Stimulated activated naive B cell treated with anti-CD40 and anti-IgM and Interleukin-4, amounts not matched to agents 10 μg/mL and 1 μg/mL and 100 μg/mL, for 72 hours (primary cell): Measurements from ENCODE around the gene FASLG.
"Not testable (repeated sequence)": the region's sequence is repeated elsewhere in the genome, so short reads cannot be mapped to it uniquely, and the experiment has no call there.

Experiments
- ATAC-seq, 2 donors: fragments of 150-1000 bp; cut with Tn5 transposase; replicated peaks; 2 replicates each; pipeline ENCODE4 v1.10.0; 2021; ENCODE audit warnings: moderate library complexity in 1 of 2
- DNase-seq: peaks from one replicate; pipeline ENCODE4 v3.0.0; 2021
- H3K27ac Mint-ChIP-seq: one replicate; pipeline ENCODE4 v1.8.0; 2022; ENCODE audit warnings: mild to moderate bottlenecking, mixed read lengths
- H3K27me3 Mint-ChIP-seq, 2 donors: one replicate each; pipeline ENCODE4 v1.8.0; 2022; ENCODE audit warnings: mixed read lengths in 2 of 2
- H3K36me3 Mint-ChIP-seq, 2 donors: one replicate each; pipeline ENCODE4 v1.8.0; 2022; ENCODE audit warnings: mixed read lengths in 2 of 2, mild to moderate bottlenecking in 1 of 2
- H3K4me1 Mint-ChIP-seq, 2 donors: one replicate each; pipeline ENCODE4 v1.8.0; 2022; ENCODE audit warnings: mixed read lengths in 2 of 2, mild to moderate bottlenecking in 1 of 2
- H3K4me3 Mint-ChIP-seq, 2 donors: one replicate each; pipeline ENCODE4 v1.8.0; 2022; ENCODE audit warnings: mild to moderate bottlenecking in 2 of 2, mixed read lengths in 2 of 2, moderate library complexity in 1 of 2
- H3K9me3 Mint-ChIP-seq, 2 donors: one replicate each; pipeline ENCODE4 v1.8.0; 2022; ENCODE audit warnings: mixed read lengths in 2 of 2, mild to moderate bottlenecking in 1 of 2

The FASLG gene

DNA sequence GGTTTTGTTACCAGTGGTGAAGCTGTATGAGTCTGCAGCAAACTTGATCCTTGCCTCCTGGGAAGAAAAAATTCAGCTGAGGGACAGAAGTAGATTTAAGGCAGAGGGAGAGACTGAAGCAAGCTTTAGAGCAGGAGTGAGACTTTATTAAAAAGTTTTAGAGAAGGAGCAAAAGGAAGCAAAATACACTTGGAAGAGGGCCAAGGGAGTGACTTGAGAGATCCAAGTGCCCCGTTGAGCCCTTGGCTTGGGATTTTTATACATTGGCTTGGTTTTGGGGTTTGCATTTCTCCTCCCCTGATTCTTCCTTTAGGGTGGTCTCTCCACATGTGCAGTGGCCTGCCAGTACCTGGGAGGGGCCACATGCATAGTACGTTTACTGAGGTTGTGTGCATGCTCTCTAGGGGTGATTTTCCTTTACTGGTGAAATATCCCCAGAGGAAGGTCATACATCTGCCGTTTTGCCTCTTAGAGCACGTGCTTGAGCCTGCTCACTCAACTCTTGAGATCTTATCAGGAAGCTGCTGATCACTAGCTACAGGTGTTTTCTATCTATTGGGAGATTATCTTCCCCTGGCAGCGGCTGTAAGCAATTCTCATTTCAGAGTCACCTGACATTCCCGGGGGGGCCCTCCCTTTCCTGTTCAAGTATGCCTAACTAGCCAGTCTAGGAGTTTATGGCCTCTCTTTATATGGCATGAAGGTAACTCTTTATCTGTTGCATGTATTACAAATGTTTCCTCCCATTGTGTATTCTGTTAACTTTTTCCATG, 20.3 kb downstream of the FASLG start:
- no peak for ATAC-seq
- H3K4me1 Mint-ChIP-seq: no peaks in the 10 kb centered on the region

DNA sequence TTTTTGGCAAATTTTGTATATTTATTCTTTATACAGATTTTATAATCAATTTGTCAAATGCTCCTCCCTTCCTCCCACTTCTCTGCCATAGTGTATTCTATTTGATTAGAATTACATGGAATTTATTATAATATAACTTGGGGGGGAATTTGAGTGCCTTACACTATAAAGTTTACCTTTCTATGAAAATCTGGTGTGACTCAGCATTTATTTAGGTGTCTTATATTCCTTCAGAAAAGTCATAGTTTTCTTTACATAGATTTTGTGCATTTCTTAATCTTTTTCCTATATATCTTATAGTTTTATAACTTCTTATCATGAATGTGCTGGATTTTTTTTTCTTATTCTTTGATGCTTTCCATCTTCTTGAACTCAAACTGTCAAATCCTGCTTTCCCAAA, 21.3 kb downstream of the FASLG start:
- no peaks in the 10 kb centered on the region for H3K4me1 Mint-ChIP-seq
- no peaks in the 10 kb centered on the region for H3K9me3 Mint-ChIP-seq
- H3K27me3 Mint-ChIP-seq: no peaks in the 10 kb centered on the region
- DNase-seq (no peak), ATAC-seq (no peak)
- H3K4me3 Mint-ChIP-seq: no peak overlapping the region
- no peaks in the 10 kb centered on the region for H3K36me3 Mint-ChIP-seq
- H3K27ac Mint-ChIP-seq: no peak overlapping the region

More for the DNA sequence above, 20.3 kb downstream of the FASLG start:
- Mint-ChIP-seq H3K27me3 (no peaks in the 10 kb centered on the region), H3K9me3 (no peaks in the 10 kb centered on the region), H3K36me3 (no peaks in the 10 kb centered on the region), H3K4me3 (no peak overlapping the region), H3K27ac (no peak overlapping the region)
- DNase-seq: no peak

DNA sequence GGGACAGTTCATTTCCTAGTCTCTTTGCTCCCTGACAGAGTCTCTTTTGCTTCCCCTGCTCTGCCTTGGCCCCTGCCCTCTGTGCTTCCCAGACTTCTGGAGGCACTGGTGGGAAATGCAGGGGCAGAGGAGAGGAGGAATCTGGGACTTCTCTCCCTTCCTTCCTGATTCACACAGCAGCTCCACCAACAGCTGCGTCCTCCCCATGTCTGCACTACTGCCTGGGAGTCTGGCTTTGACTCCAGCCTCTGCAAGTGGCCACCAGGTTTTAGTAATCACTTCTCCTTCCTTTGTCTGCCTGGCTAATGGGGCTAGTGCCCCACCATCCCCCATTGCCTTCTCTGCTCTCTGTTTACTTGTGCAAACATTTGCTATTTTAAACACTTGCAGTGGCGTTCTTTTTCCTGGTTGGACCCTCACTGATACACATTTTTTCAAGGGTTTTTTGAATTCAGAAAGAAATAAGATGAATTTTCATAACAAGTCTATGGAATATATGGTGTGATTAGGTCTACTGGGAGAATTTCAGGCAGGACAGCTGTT, 21.9 kb downstream of the FASLG start:
- Mint-ChIP-seq H3K4me1 (no peaks in the 10 kb centered on the region), H3K27ac (no peak overlapping the region)
- DNase-seq: no peak

DNA sequence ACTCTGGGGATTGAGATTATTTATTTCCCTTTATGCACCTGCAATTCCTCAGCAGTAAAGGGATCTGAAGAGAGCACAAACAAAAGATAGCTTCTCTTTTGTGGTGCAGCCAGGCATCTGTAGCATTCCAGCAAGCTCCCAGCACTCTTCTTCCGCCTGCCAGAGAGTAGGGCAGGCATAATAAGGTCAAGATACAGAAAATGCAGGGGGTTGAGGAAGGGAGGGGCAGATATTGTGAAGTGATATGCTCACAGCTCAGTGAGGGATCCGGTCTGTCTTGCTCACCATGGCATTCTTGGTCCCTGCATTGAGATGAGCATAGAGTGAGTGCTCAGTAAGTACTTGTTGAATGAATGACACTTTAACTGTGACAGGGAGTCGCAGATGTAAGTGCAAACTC, 23.9 kb downstream of the FASLG start:
- no peaks in the 10 kb centered on the region for H3K36me3 Mint-ChIP-seq
- ATAC-seq: no peak
- DNase-seq: no peak
- no peak overlapping the region for H3K27ac Mint-ChIP-seq
- no peaks in the 10 kb centered on the region for H3K4me1 Mint-ChIP-seq
- no peaks in the 10 kb centered on the region for H3K9me3 Mint-ChIP-seq
- no peak overlapping the region for H3K4me3 Mint-ChIP-seq
- no peaks in the 10 kb centered on the region for H3K27me3 Mint-ChIP-seq

More for the DNA sequence above, 21.9 kb downstream of the FASLG start:
- Mint-ChIP-seq H3K36me3 (no peaks in the 10 kb centered on the region), H3K27me3 (no peaks in the 10 kb centered on the region), H3K4me3 (no peak overlapping the region), H3K9me3 (no peaks in the 10 kb centered on the region)
- ATAC-seq: no peak

DNA sequence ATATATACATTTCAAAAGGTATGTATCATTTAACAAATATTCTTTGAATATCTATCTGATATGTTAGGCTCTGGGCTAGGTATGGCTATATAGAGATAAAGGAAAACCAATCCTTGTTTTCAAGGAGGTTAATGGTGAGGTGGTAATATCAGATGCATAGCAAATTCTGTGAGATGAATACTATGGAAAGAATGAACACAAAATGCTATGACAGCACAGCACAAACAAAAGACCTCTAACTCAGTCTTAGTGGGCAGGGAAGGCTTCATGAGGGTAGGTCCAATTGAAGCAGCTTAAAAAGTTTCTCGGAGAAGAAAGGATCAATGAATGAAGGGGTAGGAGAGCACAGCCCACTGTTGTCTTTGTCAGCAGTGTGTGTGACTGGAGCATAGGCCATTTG, 27.2 kb downstream of the FASLG start:
- Mint-ChIP-seq H3K27me3 (no peaks in the 10 kb centered on the region), H3K27ac (no peak overlapping the region)
- ATAC-seq: no peak

DNA sequence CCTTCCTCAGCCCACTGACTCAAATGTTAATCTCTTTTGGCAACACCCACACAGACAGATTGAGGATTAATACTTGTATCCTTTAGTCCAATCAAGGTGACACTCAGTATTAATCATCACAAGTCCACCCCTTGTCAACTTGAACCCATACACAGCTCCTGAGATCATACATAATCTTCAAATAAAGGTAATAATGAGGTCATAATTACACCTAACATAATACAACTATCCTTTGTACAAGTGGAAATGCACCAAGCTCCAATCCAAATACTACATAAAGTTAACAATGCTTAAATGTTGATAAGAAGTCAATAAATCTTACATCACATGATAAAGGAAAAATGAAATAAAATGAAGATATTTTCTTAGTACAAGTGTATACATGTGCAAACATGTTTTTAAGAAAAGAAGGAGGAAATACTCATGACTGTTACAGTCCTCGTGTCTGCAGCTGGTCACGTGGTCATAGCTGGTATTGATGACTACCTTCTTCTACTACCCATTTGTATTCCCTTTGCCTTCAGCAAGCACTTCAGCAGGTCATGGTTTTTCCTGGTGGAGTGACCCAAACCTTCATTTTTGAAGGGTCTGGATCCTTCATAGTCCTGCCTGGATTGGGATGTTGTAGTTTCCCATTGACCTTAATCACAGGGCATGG, 29.7 kb downstream of the FASLG start:
- H3K27me3 Mint-ChIP-seq, DNase-seq, ATAC-seq, H3K9me3 Mint-ChIP-seq, H3K4me3 Mint-ChIP-seq, H3K36me3 Mint-ChIP-seq, H3K27ac Mint-ChIP-seq, H3K4me1 Mint-ChIP-seq: not testable (repeated sequence)

More for the DNA sequence above, 27.2 kb downstream of the FASLG start:
- Mint-ChIP-seq H3K4me1 (no peaks in the 10 kb centered on the region), H3K9me3 (no peaks in the 10 kb centered on the region), H3K36me3 (no peaks in the 10 kb centered on the region), H3K4me3 (no peak overlapping the region)
- no peak for DNase-seq

DNA sequence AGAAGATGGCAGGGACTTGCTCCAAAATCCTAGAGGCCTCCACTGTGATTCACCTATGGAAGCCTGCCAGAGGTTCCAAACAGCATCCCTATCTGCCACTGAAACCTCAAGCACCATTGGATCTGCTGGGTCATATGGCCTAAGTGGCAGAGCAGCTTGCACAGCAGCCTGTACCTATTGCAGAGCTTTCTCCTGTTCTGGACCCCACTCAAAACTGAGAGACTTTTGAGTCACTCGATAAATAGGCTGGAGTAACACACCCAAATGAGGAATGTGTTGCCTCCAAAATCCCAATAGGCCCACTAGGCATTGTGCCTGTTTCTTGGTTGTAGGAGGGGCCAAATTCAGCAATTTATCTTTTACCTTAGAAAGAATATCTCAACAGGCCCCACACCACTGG, 32.0 kb downstream of the FASLG start:
- not testable (repeated sequence) for H3K4me3 Mint-ChIP-seq, H3K27ac Mint-ChIP-seq, H3K36me3 Mint-ChIP-seq, H3K27me3 Mint-ChIP-seq, H3K4me1 Mint-ChIP-seq, H3K9me3 Mint-ChIP-seq, DNase-seq, ATAC-seq

DNA sequence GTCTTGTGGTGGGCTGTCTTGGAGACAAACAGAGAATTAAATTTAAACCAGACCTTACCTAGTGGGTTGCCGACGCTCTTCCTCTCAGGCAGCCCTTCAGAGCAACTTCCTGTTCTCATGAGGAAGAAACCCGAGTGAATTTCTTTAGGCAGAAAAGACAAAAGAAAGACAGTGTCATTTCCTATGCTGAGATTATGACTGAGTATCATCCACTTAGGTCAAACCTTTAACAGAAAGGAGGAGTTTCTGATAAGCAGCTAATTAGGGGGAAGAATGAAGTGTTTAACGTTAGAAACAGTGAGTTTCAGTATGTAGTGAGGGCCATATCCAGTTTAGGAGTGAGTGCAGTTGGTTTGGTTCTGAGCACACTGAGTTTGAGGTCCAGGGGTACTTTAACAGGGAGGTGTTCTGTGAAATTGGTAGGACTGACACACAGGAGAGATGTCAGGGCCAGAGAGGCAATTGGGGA, 38.7 kb downstream of the FASLG start:
- H3K4me1 Mint-ChIP-seq: peaks cover 21 to 37% of the 10 kb centered on the region in 2 donors
- peak; percentile 66 to 72 for ATAC-seq
- peak overlapping the region; percentile 89 for H3K27ac Mint-ChIP-seq
- H3K36me3 Mint-ChIP-seq: no peaks in the 10 kb centered on the region
- DNase-seq: no peak
- H3K9me3 Mint-ChIP-seq: peaks cover 0 to 3% of the 10 kb centered on the region in 2 donors
- H3K27me3 Mint-ChIP-seq: no peaks in the 10 kb centered on the region
- peak overlapping the region; percentile 24 to 51 for H3K4me3 Mint-ChIP-seq

DNA sequence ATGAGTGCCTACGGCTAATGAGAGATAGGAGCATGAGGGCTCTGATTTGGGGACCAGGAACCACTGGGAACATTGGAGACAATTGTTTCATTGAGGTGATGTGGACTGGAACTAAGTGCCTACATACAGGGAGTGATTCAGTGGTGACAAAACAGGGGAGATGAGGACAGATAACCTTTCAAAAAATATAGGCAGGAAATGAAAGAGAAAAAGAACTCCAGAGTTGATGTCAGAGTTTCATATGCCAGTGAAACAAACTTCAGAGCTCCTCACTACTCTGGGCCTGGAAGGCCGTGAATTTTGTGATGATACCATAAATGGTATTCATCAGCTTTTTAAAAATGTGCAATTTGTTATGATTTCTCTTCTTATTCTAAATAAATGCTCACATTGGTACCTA, 39.3 kb downstream of the FASLG start:
- Mint-ChIP-seq H3K27me3 (no peaks in the 10 kb centered on the region), H3K9me3 (peaks cover 0 to 3% of the 10 kb centered on the region in 2 donors), H3K4me3 (peak overlapping the region in 1 of 2 donors; percentile 51), H3K27ac (peak overlapping the region; percentile 89), H3K4me1 (peaks cover 21 to 37% of the 10 kb centered on the region in 2 donors), H3K36me3 (no peaks in the 10 kb centered on the region)
- no peak for DNase-seq
- peak; percentile 50 to 54 for ATAC-seq

DNA sequence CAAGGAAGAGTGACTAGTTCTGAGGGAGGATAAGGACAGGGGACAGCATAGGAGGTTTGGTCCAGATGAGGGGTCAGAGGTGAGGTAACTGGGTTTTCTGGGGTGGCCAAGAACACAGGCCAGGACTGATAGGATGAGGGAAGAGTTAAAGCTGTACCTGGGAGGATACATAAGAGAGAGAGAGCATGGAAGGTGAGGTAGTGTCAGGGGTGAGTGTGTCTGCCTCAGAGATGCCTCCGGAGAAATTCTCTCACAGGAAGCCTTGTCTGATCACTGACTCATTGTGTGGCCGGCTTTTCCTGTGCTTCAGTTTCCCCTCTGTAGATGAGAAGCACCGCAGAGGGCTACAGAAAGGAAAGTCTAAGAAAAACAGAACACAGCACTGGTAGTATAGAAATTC, 40.2 kb downstream of the FASLG start:
- peaks cover 21 to 37% of the 10 kb centered on the region in 2 donors for H3K4me1 Mint-ChIP-seq
- no peaks in the 10 kb centered on the region for H3K27me3 Mint-ChIP-seq
- H3K36me3 Mint-ChIP-seq: no peaks in the 10 kb centered on the region
- ATAC-seq (peak; percentile 71 to 76), DNase-seq (peak; percentile 14)
- H3K4me3 Mint-ChIP-seq: peak overlapping the region; percentile 4 to 45
- H3K27ac Mint-ChIP-seq: peak overlapping the region; percentile 88
- peaks cover 0 to 3% of the 10 kb centered on the region in 2 donors for H3K9me3 Mint-ChIP-seq

DNA sequence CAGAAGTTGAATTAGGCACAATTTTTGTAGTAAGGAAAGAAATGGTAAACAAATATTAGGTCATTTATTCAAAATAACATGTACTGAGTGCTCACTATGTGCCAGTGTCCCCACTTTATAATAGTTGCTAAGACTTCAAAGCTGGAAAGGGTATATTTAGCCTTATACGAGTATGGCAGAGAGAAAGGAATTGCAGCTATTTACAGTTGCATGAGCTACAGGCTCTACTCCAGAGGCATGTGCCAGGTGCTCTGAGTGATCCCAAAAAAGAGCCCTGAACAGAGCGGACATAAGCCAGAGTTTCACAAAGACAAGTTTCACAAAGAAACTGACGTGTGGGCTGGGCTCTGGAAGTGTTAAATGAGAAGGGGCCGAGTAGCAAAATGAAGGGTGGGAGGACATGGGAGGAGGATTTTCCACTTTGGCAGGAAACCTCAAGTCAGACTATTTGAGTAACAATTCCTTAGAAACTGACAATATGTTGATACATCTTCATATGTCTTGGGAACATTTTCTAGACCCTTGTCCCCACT, 40.9 kb downstream of the FASLG start:
- Mint-ChIP-seq H3K36me3 (no peaks in the 10 kb centered on the region), H3K27ac (no peak overlapping the region), H3K4me3 (no peak overlapping the region), H3K4me1 (peaks cover 21 to 37% of the 10 kb centered on the region in 2 donors), H3K9me3 (peaks cover 0 to 3% of the 10 kb centered on the region in 2 donors), H3K27me3 (no peaks in the 10 kb centered on the region)
- ATAC-seq (no peak), DNase-seq (no peak)

DNA sequence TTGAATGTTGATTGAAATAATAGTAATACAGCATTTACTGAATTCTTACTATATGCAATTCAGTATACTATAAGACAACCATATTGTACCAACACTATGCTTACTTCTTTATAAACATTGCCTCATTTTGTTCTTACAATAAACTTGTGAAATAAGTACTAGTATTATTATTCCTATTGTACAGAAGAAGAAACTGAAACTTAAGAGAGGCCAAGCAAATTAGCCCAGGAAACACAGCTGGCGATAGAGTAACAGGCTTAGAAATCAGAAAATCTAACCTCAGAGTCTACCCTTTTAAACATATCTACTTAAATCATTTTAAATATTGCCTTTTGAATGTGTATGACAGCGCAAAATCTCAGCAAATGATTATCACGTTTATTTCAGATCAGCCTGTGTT, 41.7 kb downstream of the FASLG start:
- H3K4me3 Mint-ChIP-seq: no peak overlapping the region

DNA sequence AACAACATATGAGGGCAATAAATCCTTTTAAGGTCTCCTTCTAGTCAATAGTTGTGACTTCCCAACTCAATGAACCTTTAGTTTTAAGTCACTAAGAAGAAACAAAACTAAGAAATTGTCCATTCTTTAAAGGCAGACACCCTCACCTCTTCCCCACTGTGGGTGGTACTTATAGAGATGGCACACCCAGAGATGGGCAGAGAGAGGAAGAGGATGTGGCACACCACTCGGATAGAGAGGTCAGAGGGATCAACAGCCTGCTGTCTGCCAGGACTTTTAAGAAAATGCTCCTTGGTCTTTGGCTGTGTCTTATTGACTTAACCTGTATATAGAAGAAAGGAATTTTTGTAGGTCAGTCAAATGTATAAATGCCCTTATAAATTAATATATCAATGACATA, 45.1 kb downstream of the FASLG start:
- Mint-ChIP-seq H3K9me3 (peaks cover 0 to 2% of the 10 kb centered on the region in 2 donors), H3K4me1 (peaks cover 8 to 13% of the 10 kb centered on the region in 2 donors), H3K27me3 (no peaks in the 10 kb centered on the region), H3K27ac (no peak overlapping the region), H3K4me3 (no peak overlapping the region), H3K36me3 (peaks cover 0 to 1% of the 10 kb centered on the region in 2 donors)
- DNase-seq (no peak), ATAC-seq (no peak)

More for the DNA sequence above, 41.7 kb downstream of the FASLG start:
- Mint-ChIP-seq H3K4me1 (peaks cover 21 to 37% of the 10 kb centered on the region in 2 donors), H3K27ac (no peak overlapping the region), H3K9me3 (peaks cover 0 to 3% of the 10 kb centered on the region in 2 donors), H3K36me3 (no peaks in the 10 kb centered on the region), H3K27me3 (no peaks in the 10 kb centered on the region)
- ATAC-seq (no peak), DNase-seq (no peak)

DNA sequence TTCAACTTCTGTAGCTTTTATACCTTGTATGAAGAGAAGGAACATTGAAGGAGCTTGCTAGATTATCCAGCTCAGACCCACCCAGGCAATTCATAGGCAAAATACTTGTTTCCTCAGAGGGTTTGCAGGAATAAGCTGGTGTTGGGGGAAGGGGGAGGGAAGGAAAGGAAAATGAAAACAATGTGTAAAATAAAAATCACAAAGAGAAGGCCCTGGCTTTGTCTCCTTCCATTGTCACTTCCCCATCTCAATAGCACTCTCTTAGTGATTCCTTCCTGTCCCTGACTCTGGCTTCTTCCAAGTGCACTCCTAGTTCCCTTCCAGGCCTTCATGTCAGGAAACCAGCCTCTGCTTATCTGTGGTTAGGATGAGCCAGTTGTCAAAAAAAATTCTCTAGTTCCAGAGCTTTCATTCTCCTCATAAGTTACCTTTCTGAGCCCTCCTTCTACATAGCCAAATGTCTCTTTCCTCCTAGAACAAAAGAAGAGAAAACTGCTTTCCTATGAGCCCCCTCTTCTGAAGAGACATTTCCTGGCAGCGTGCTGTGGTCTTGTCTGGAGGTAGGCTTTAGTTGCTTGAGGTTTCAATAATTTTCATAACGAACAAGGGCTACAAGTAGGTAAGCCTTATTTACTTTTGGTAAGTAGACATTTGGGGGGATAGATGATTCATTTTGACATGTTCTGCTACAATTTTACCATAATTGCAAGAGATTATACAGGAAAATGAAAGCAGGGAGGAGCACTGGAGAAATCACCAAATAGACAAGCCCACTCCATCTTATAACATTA, 45.7 kb downstream of the FASLG start:
- no peak for DNase-seq
- Mint-ChIP-seq H3K4me1 (peaks cover 5 to 7% of the 10 kb centered on the region in 2 donors), H3K27ac (no peak overlapping the region), H3K4me3 (no peak overlapping the region), H3K9me3 (peaks cover 0 to 2% of the 10 kb centered on the region in 2 donors), H3K36me3 (peaks cover 0 to 1% of the 10 kb centered on the region in 2 donors), H3K27me3 (no peaks in the 10 kb centered on the region)
- ATAC-seq: no peak
